ENCODE results near the gene GPHN.

DNA sequence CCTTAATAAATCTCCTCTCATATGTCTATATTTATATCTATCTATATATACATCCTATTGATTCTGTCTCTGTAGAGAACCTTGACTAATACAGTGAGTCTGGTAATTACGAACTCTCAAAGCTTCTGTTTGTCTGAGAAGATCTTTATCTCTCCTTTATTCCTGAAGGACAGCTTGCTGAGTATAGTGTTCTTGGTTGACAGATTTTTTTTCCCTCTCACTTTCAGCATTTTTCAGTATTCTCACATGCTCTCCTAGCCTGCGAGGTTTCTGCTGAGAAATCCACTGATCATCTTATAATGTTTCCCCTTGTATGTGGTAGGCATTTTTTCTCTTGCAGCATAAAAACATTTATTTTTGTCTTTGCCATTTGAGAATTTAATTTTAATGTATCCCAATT lies 67.1 kb downstream of the GPHN start:
- TF ChIP-seq, protein P1, sequence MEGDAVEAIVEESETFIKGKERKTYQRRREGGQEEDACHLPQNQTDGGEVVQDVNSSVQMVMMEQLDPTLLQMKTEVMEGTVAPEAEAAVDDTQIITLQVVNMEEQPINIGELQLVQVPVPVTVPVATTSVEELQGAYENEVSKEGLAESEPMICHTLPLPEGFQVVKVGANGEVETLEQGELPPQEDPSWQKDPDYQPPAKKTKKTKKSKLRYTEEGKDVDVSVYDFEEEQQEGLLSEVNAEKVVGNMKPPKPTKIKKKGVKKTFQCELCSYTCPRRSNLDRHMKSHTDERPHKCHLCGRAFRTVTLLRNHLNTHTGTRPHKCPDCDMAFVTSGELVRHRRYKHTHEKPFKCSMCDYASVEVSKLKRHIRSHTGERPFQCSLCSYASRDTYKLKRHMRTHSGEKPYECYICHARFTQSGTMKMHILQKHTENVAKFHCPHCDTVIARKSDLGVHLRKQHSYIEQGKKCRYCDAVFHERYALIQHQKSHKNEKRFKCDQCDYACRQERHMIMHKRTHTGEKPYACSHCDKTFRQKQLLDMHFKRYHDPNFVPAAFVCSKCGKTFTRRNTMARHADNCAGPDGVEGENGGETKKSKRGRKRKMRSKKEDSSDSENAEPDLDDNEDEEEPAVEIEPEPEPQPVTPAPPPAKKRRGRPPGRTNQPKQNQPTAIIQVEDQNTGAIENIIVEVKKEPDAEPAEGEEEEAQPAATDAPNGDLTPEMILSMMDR (IDR thresholded peaks at IDR 0.05), result no peak
- no peak for TF ChIP-seq POLR2AphosphoS5 (IDR thresholded peaks at IDR 0.05)
- TF ChIP-seq POLR2A (IDR thresholded peaks at IDR 0.05), result no peak

Measured in prostate gland (tissue), 2 donors.